A549 (cell line): ENCODE measurements around the gene ATF7IP.

Experiments
- BHLHE40 ChIP-seq: IDR thresholded peaks from 2 replicates; pipeline ENCODE4 v1.6.1; 2012; ENCODE audit warnings: low read depth, low read length, inconsistent platforms
- CEBPB ChIP-seq, 2 experiments: fragments of >200 bp in 1 of 2; sonication (Bioruptor Twin) in 1 of 2; formaldehyde crosslinking in 1 of 2; IDR thresholded peaks; 2 replicates each; pipeline ENCODE4 v1.6.1; 2012 to 2016
- EP300 ChIP-seq, 2 experiments: fragments of >200 bp; sonication (Bioruptor Twin); formaldehyde crosslinking; IDR thresholded peaks; 2 replicates in 1 of 2; 3 replicates in 1 of 2; pipeline ENCODE4 v1.6.1; 2016 to 2017
- HOXB5 ChIP-seq: fragments of 250-450 bp; sonication (Bioruptor Pico); IDR thresholded peaks from 2 replicates; pipeline ENCODE4 v1.5.0; 2020; ENCODE audit warnings: mild to moderate bottlenecking, moderate library complexity
- MAZ ChIP-seq: fragments of 150-350 bp; IDR thresholded peaks from 2 replicates; pipeline ENCODE4 v1.6.1; 2014; ENCODE audit warnings: antibody characterized with exemption, low read depth, low read length, borderline replicate concordance
- RFX5 ChIP-seq: fragments of 450-650 bp; IDR thresholded peaks from 2 replicates; pipeline ENCODE4 v1.7.1; 2014; ENCODE audit warnings: antibody characterized with exemption, mild to moderate bottlenecking, moderate library complexity
- SMC3 ChIP-seq: fragments of >200 bp; sonication (Bioruptor Twin); formaldehyde crosslinking; IDR thresholded peaks from 3 replicates; pipeline ENCODE4 v1.6.1; 2018; ENCODE audit warnings: inconsistent platforms
- USF2 ChIP-seq: fragments of 450-650 bp; IDR thresholded peaks from 2 replicates; pipeline ENCODE4 v1.6.1; 2014; ENCODE audit warnings: antibody characterized with exemption
- TF ChIP-seq, protein P1 (sequence below): fragments of >200 bp; sonication (Bioruptor Twin); formaldehyde crosslinking; IDR thresholded peaks from 3 replicates; pipeline ENCODE4 v1.5.1; 2016
- TF ChIP-seq, protein P2 (sequence below): fragments of 200-600 bp; sonication (generic); IDR thresholded peaks from 2 replicates; pipeline ENCODE4 v1.6.1; 2016; ENCODE audit warnings: antibody characterized with exemption, mild to moderate bottlenecking, moderate library complexity

- no peak for TF ChIP-seq SMC3
- TF ChIP-seq HOXB5 (CRISPR knock-in tag): no peak
- TF ChIP-seq, protein P1, sequence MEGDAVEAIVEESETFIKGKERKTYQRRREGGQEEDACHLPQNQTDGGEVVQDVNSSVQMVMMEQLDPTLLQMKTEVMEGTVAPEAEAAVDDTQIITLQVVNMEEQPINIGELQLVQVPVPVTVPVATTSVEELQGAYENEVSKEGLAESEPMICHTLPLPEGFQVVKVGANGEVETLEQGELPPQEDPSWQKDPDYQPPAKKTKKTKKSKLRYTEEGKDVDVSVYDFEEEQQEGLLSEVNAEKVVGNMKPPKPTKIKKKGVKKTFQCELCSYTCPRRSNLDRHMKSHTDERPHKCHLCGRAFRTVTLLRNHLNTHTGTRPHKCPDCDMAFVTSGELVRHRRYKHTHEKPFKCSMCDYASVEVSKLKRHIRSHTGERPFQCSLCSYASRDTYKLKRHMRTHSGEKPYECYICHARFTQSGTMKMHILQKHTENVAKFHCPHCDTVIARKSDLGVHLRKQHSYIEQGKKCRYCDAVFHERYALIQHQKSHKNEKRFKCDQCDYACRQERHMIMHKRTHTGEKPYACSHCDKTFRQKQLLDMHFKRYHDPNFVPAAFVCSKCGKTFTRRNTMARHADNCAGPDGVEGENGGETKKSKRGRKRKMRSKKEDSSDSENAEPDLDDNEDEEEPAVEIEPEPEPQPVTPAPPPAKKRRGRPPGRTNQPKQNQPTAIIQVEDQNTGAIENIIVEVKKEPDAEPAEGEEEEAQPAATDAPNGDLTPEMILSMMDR: peak; percentile 18; the same call in 1 of the 3 replicates
- TF ChIP-seq CEBPB (IDR thresholded peaks at IDR 0.05): no peak
- TF ChIP-seq, protein P2, sequence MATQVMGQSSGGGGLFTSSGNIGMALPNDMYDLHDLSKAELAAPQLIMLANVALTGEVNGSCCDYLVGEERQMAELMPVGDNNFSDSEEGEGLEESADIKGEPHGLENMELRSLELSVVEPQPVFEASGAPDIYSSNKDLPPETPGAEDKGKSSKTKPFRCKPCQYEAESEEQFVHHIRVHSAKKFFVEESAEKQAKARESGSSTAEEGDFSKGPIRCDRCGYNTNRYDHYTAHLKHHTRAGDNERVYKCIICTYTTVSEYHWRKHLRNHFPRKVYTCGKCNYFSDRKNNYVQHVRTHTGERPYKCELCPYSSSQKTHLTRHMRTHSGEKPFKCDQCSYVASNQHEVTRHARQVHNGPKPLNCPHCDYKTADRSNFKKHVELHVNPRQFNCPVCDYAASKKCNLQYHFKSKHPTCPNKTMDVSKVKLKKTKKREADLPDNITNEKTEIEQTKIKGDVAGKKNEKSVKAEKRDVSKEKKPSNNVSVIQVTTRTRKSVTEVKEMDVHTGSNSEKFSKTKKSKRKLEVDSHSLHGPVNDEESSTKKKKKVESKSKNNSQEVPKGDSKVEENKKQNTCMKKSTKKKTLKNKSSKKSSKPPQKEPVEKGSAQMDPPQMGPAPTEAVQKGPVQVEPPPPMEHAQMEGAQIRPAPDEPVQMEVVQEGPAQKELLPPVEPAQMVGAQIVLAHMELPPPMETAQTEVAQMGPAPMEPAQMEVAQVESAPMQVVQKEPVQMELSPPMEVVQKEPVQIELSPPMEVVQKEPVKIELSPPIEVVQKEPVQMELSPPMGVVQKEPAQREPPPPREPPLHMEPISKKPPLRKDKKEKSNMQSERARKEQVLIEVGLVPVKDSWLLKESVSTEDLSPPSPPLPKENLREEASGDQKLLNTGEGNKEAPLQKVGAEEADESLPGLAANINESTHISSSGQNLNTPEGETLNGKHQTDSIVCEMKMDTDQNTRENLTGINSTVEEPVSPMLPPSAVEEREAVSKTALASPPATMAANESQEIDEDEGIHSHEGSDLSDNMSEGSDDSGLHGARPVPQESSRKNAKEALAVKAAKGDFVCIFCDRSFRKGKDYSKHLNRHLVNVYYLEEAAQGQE: no peak
- no peak for TF ChIP-seq USF2
- no peak for TF ChIP-seq BHLHE40
- TF ChIP-seq MAZ: no peak
- no peak for TF ChIP-seq RFX5
- TF ChIP-seq EP300 (IDR thresholded peaks at IDR 0.05): no peak
Observed at GRCh38 chr12:14366209-14367039, 942 bp downstream of the ATF7IP start.
